GM06990 (cell line): Measurements from ENCODE around the gene AUH.

ENCODE experiments used
- DNase-seq: peaks from one replicate; pipeline ENCODE4 v3.0.0-alpha.2; 2011; ENCODE audit not compliant: insufficient read length; ENCODE audit errors: extremely low read depth
- H3K27me3 ChIP-seq: replicated peaks from 2 replicates; pipeline ENCODE4 v1.6.0; 2011; ENCODE audit warnings: low read length; ENCODE audit not compliant: control insufficient read depth, insufficient read depth
- H3K36me3 ChIP-seq: 2 replicates; pipeline ENCODE4 v1.5.1; 2011; ENCODE audit warnings: low read length; ENCODE audit not compliant: control insufficient read depth, insufficient read depth
- H3K4me3 ChIP-seq: replicated peaks from 2 replicates; pipeline ENCODE4 v1.5.1; 2011; ENCODE audit warnings: low read depth, mild to moderate bottlenecking, control low read depth, low read length
- TF ChIP-seq, protein P1 (sequence below): IDR thresholded peaks from 2 replicates; pipeline ENCODE4 v1.5.1; 2011; ENCODE audit warnings: low read length, control low read depth, mild to moderate bottlenecking, inconsistent platforms; ENCODE audit not compliant: insufficient read depth, poor library complexity, severe bottlenecking

AUH gene

DNA sequence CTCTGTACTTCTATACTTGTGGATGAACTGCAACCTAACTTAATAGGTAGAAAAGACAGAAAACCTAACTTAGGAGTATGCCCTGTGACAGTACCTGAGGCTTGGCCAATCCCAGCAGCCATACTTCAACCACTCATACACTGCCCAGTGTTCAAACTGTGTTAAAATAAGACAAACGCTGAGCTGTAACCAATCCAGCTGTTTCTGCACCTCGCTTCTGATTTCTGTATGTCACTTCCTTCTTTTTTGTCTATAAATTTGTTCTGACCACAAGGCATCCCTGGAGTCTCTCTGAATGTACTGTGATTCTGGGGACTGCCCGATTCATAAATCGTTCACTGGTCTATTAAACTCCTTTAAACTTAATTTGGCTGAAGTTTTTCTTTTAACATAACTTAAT lies 41.4 kb downstream of the AUH start:
- Histone ChIP-seq H3K36me3 (no peaks in the 10 kb centered on the region), H3K4me3 (no peak overlapping the region), H3K27me3 (no peaks in the 10 kb centered on the region)
- DNase-seq: no peak
- TF ChIP-seq, protein P1, sequence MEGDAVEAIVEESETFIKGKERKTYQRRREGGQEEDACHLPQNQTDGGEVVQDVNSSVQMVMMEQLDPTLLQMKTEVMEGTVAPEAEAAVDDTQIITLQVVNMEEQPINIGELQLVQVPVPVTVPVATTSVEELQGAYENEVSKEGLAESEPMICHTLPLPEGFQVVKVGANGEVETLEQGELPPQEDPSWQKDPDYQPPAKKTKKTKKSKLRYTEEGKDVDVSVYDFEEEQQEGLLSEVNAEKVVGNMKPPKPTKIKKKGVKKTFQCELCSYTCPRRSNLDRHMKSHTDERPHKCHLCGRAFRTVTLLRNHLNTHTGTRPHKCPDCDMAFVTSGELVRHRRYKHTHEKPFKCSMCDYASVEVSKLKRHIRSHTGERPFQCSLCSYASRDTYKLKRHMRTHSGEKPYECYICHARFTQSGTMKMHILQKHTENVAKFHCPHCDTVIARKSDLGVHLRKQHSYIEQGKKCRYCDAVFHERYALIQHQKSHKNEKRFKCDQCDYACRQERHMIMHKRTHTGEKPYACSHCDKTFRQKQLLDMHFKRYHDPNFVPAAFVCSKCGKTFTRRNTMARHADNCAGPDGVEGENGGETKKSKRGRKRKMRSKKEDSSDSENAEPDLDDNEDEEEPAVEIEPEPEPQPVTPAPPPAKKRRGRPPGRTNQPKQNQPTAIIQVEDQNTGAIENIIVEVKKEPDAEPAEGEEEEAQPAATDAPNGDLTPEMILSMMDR: no peak

DNA sequence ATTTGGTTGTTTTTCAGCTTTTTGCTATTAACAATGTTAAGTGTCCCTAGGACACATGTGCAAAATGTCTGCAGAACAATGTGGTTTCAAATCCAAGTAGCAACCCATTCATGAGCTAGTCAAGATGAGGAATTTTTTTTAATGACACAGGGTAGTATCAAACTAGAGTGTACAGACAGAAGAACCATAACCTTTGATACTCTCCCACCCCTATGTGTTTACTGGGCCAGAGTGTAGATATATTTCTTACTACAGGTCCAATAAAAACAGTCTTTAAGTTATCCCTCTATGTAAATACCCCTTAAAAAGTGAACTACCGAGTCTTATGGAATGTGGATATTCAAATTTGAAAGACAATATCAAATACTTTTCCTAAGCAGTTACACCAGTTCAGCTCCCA lies 45.6 kb downstream of the AUH start:
- Histone ChIP-seq H3K36me3 (no peaks in the 10 kb centered on the region), H3K4me3 (no peak overlapping the region), H3K27me3 (no peaks in the 10 kb centered on the region)
- TF ChIP-seq, protein P1: no peak
- no peak for DNase-seq

GRCh38 chr9:91315191-91315590 lies 46.5 kb downstream of the AUH start:
- Histone ChIP-seq H3K27me3 (no peaks in the 10 kb centered on the region), H3K36me3 (no peaks in the 10 kb centered on the region), H3K4me3 (no peak overlapping the region)
- TF ChIP-seq, protein P1: no peak
- DNase-seq: no peak

GRCh38 chr9:91312717-91313325 lies 48.9 kb downstream of the AUH start:
- Histone ChIP-seq H3K4me3 (no peak overlapping the region), H3K27me3 (no peaks in the 10 kb centered on the region), H3K36me3 (no peaks in the 10 kb centered on the region)
- no peak for DNase-seq
- TF ChIP-seq, protein P1: no peak

DNA sequence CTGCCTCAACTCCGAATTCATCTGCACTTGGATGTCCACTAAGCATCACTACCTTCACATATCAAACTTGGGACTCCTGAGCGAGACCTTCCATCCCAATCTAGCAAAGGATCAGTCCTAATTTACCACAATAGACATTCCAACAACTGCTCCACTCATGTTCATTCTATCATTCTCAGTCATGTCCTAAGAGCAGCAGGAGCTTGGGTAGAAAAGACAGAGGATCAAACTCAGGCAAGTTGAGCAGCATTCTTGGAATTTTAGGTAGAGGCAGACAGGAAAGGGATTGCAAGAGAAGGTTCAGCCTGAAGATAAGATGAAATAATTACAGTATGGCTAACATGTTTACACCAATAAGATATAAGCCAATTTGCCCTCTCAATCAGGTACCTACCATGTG lies 51.7 kb downstream of the AUH start:
- TF ChIP-seq, protein P1: no peak
- DNase-seq: no peak
- Histone ChIP-seq H3K27me3 (no peaks in the 10 kb centered on the region), H3K36me3 (no peaks in the 10 kb centered on the region), H3K4me3 (no peak overlapping the region)

DNA sequence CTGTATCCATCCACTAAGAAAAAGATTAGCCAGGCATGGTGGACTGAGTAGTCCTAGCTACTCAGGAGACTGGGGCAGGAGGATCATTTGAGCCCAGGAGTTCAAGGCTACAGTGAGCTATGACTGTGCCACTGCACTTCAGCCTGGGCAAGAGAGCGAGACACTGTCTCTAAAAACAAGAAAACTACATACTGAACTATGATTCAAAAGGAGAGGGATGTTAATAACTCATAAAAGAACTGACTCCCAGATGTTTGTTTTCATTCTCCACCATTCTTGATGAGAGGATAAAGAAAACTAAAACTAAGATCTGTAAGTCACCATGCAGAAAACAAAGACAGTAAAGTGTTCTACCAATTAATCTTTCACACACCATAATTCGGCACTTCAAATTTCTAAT lies 53.5 kb downstream of the AUH start:
- DNase-seq: no peak
- Histone ChIP-seq H3K27me3 (no peaks in the 10 kb centered on the region), H3K36me3 (no peaks in the 10 kb centered on the region), H3K4me3 (no peak overlapping the region)
- TF ChIP-seq, protein P1: no peak
